IMR-90 (cell line): ENCODE results near the gene DNAJC27. TPM values are rescaled to one million over a fixed set of nuclear protein-coding genes. Genes with fewer than 3 reads are reported as not detected.

ENCODE experiments used
- ATAC-seq: fragments of 200-7000 bp; cut with Tn5 transposase; 2 replicates; pipeline ENCODE4 v1.9.1; 2020; ENCODE audit warnings: low read depth, mild to moderate bottlenecking, moderate library complexity
- BruUV-seq: library from RNA; stranded (reverse); fragments of 400-500 nt; replicated peaks from 2 replicates; lab custom pipeline; 2021; lab: Mats Ljungman, UMichigan
- CTCF ChIA-PET: fragments of 300-600 bp; formaldehyde crosslinking; extraction: SDS; loops from one replicate; lab custom pipeline; 2021; ENCODE audit warnings: antibody characterized with exemption; lab: Yijun Ruan, JAX
- POLR2A ChIA-PET: fragments of 300-600 bp; sonication (Branson Sonifier 250); formaldehyde crosslinking; loops from one replicate; lab custom pipeline; 2022; ENCODE audit warnings: antibody characterized with exemption; ENCODE audit not compliant: unreplicated experiment; lab: Charles Lee
- DNase-seq: peaks from one replicate; pipeline ENCODE4 v3.0.0; 2013
- H2AFZ ChIP-seq: replicated peaks from 2 replicates; pipeline ENCODE3; 2013; ENCODE audit warnings: low read length, mild to moderate bottlenecking; ENCODE audit not compliant: poor library complexity
- H2AK5ac ChIP-seq: 2 replicates; pipeline ENCODE4 v1.6.1; 2013; ENCODE audit warnings: low read depth, low read length, inconsistent platforms
- H2AK9ac ChIP-seq: replicated peaks from 2 replicates; pipeline ENCODE3; 2013; ENCODE audit warnings: mild to moderate bottlenecking, low read depth, low read length, moderate library complexity; ENCODE audit not compliant: poor library complexity
- H2BK120ac ChIP-seq: 2 replicates; pipeline ENCODE4 v1.6.1; 2013; ENCODE audit warnings: low read depth, low read length, inconsistent platforms
- H2BK15ac ChIP-seq: 3 replicates; pipeline ENCODE4 v1.6.1; 2013; ENCODE audit warnings: low read depth, low read length, inconsistent platforms
- H2BK20ac ChIP-seq: 2 replicates; pipeline ENCODE4 v1.6.1; 2013; ENCODE audit warnings: low read depth, mild to moderate bottlenecking, inconsistent platforms, low read length, moderate library complexity
- H2BK5ac ChIP-seq: 2 replicates; pipeline ENCODE4 v1.6.1; 2013; ENCODE audit warnings: mild to moderate bottlenecking, low read depth, low read length, inconsistent platforms; ENCODE audit not compliant: poor library complexity, severe bottlenecking
- H3K14ac ChIP-seq: replicated peaks from 2 replicates; pipeline ENCODE4 v1.6.1; 2013; ENCODE audit warnings: low read depth, low read length, inconsistent platforms
- H3K18ac ChIP-seq: 2 replicates; pipeline ENCODE4 v1.6.1; 2013; ENCODE audit warnings: low read depth, low read length, control low read depth
- H3K23ac ChIP-seq: 2 replicates; pipeline ENCODE4 v1.6.1; 2013; ENCODE audit warnings: low read depth, low read length, inconsistent platforms
- H3K27ac ChIP-seq: 2 replicates; pipeline ENCODE4 v1.5.1; 2013; ENCODE audit warnings: mild to moderate bottlenecking, control low read depth, low read length; ENCODE audit not compliant: insufficient read depth
- H3K27me3 ChIP-seq: 2 replicates; pipeline ENCODE4 v1.6.1; 2013; ENCODE audit warnings: low read length; ENCODE audit not compliant: control insufficient read depth, insufficient read depth
- H3K36me3 ChIP-seq: 2 replicates; pipeline ENCODE4 v1.6.1; 2013; ENCODE audit warnings: low read length, mixed read lengths; ENCODE audit not compliant: control insufficient read depth, insufficient read depth
- H3K4ac ChIP-seq: 2 replicates; pipeline ENCODE4 v1.6.1; 2013; ENCODE audit warnings: low read depth, low read length, inconsistent platforms
- H3K4me1 ChIP-seq: 2 replicates; pipeline ENCODE4 v1.6.1; 2013; ENCODE audit warnings: low read length, mixed read lengths; ENCODE audit not compliant: control insufficient read depth, insufficient read depth
- H3K4me2 ChIP-seq: 2 replicates; pipeline ENCODE4 v1.6.1; 2013; ENCODE audit warnings: low read depth, mild to moderate bottlenecking, control low read depth, low read length, moderate library complexity
- H3K4me3 ChIP-seq: 2 replicates; pipeline ENCODE4 v1.5.1; 2013; ENCODE audit warnings: low read depth, mild to moderate bottlenecking, control low read depth, low read length, moderate library complexity; ENCODE audit not compliant: insufficient read depth
- H3K56ac ChIP-seq: 2 replicates; pipeline ENCODE4 v1.6.1; 2013; ENCODE audit warnings: low read length, inconsistent platforms; ENCODE audit not compliant: insufficient read depth; ENCODE audit errors: extremely low read depth
- H3K79me1 ChIP-seq, 2 experiments: 2 replicates each; pipeline ENCODE4 v1.6.1; 2013; ENCODE audit warnings: low read length in 2 of 2, inconsistent platforms in 1 of 2, low read depth in 1 of 2
- H3K9ac ChIP-seq: 2 replicates; pipeline ENCODE4 v1.6.1; 2013; ENCODE audit warnings: low read depth, low read length, control low read depth
- H3K9me1 ChIP-seq: 2 replicates; pipeline ENCODE4 v1.6.1; 2013; ENCODE audit warnings: low read length, inconsistent platforms; ENCODE audit not compliant: insufficient read depth
- H3K9me3 ChIP-seq: 2 replicates; pipeline ENCODE4 v1.6.1; 2013; ENCODE audit warnings: low read length; ENCODE audit not compliant: control insufficient read depth, insufficient read depth
- H4K20me1 ChIP-seq: 2 replicates; pipeline ENCODE4 v1.6.1; 2013; ENCODE audit warnings: low read length, inconsistent platforms; ENCODE audit not compliant: insufficient read depth
- H4K5ac ChIP-seq: 2 replicates; pipeline ENCODE4 v1.6.1; 2013; ENCODE audit warnings: mild to moderate bottlenecking, low read depth, low read length, control low read depth
- H4K8ac ChIP-seq, 2 experiments: 2 replicates each; pipeline ENCODE4 v1.6.1; 2013; ENCODE audit warnings: low read depth in 2 of 2, low read length in 2 of 2, control low read depth in 1 of 2, inconsistent platforms in 1 of 2
- H4K91ac ChIP-seq: 2 replicates; pipeline ENCODE4 v1.6.1; 2013; ENCODE audit warnings: low read depth, low read length, inconsistent platforms; ENCODE audit not compliant: insufficient read depth
- BHLHE40 ChIP-seq: fragments of 150-350 bp; IDR thresholded peaks from 2 replicates; pipeline ENCODE4 v1.6.1; 2016; ENCODE audit warnings: mild to moderate bottlenecking, low read depth, low read length
- CEBPB ChIP-seq: IDR thresholded peaks from 2 replicates; pipeline ENCODE4 v1.6.1; 2012; ENCODE audit warnings: low read depth, low read length, improper control_type of control experiment
- CHD1 ChIP-seq: IDR thresholded peaks from 2 replicates; pipeline ENCODE4 v1.6.1; 2012; ENCODE audit warnings: low read depth, low read length, improper control_type of control experiment
- CTCF ChIP-seq: conservative IDR thresholded peaks from 2 replicates; pipeline ENCODE4 v1.5.1; 2012; ENCODE audit warnings: mild to moderate bottlenecking, low read depth, low read length, improper control_type of control experiment
- ELK1 ChIP-seq: fragments of 150-350 bp; IDR thresholded peaks from 2 replicates; pipeline ENCODE4 v1.6.1; 2016; ENCODE audit warnings: low read depth, mild to moderate bottlenecking, low read length, moderate library complexity, borderline replicate concordance
- FOS ChIP-seq: fragments of 150-350 bp; IDR thresholded peaks from 2 replicates; pipeline ENCODE4 v1.6.1; 2016; ENCODE audit warnings: low read depth, low read length
- MAFK ChIP-seq: IDR thresholded peaks from 2 replicates; pipeline ENCODE4 v1.6.1; 2012; ENCODE audit warnings: low read depth, low read length, improper control_type of control experiment
- MAZ ChIP-seq: IDR thresholded peaks from 2 replicates; pipeline ENCODE4 v1.6.1; 2012; ENCODE audit warnings: low read depth, mild to moderate bottlenecking, low read length, improper control_type of control experiment, moderate library complexity, borderline replicate concordance
- MXI1 ChIP-seq: IDR thresholded peaks from 2 replicates; pipeline ENCODE4 v1.6.1; 2012; ENCODE audit warnings: low read depth, mild to moderate bottlenecking, low read length, moderate library complexity, borderline replicate concordance
- NFE2L2 ChIP-seq: fragments of 150-350 bp; IDR thresholded peaks from 2 replicates; pipeline ENCODE4 v1.6.1; 2016; ENCODE audit warnings: low read depth, mild to moderate bottlenecking, low read length
- POLR2A ChIP-seq: IDR thresholded peaks from 2 replicates; pipeline ENCODE4 v1.6.1; 2012; ENCODE audit warnings: mild to moderate bottlenecking, low read depth, low read length
- RAD21 ChIP-seq: IDR thresholded peaks from 2 replicates; pipeline ENCODE4 v1.6.1; 2012; ENCODE audit warnings: low read length, improper control_type of control experiment
- RCOR1 ChIP-seq: IDR thresholded peaks from 2 replicates; pipeline ENCODE4 v1.6.1; 2012; ENCODE audit warnings: mild to moderate bottlenecking, low read length, improper control_type of control experiment; ENCODE audit not compliant: insufficient replicate concordance
- RFX5 ChIP-seq: IDR thresholded peaks from 2 replicates; pipeline ENCODE4 v1.8.0; 2012; ENCODE audit warnings: low read depth, mild to moderate bottlenecking, low read length, moderate library complexity
- SMC3 ChIP-seq: fragments of 150-350 bp; IDR thresholded peaks from 2 replicates; pipeline ENCODE4 v1.6.1; 2016; ENCODE audit warnings: low read depth, mild to moderate bottlenecking, antibody characterized with exemption, low read length, moderate library complexity
- USF2 ChIP-seq: fragments of 150-350 bp; IDR thresholded peaks from 2 replicates; pipeline ENCODE4 v1.6.1; 2017; ENCODE audit warnings: mild to moderate bottlenecking, antibody characterized with exemption, low read length, low read depth
- WGBS, 2 experiments: methylation state at CpG; one replicate each; pipeline versions ENCODE4 v1.1.5 to v1.1.7; 2013; ENCODE audit warnings: missing lambda C conversion rate in 2 of 2; ENCODE audit not compliant: insufficient read length in 1 of 2; ENCODE audit errors: extremely low coverage in 2 of 2; 5-methylcytosine and 5-hydroxymethylcytosine counted together
- dilution Hi-C: fragments of 300-500 bp; cut with HindIII; formaldehyde crosslinking; loops from one replicate; pipeline ENCODE4 v1.14.3; 2018; ENCODE audit warnings: low sequenced_read_pairs; ENCODE audit not compliant: unreplicated experiment
- in situ Hi-C: fragments of 300-500 bp; cut with MboI; formaldehyde crosslinking; loops from 3 replicates; pipeline ENCODE4 v1.14.3; 2019; ENCODE audit warnings: low sequenced_read_pairs, inconsistent platforms, mixed read lengths
- intact Hi-C: fragments of 100-400 bp; cut with micrococcal nuclease; formaldehyde crosslinking; loops from 2 replicates; pipeline ENCODE4 v1.10.0; 2022
- polyA plus RNA-seq, 3 experiments: library from polyadenylated mRNA; depleted of rRNA; stranded (reverse); fragments of >200 nt; gene quantifications; 2 replicates each; pipeline ENCODE4 v1.2.3, GENCODE V29; 2012; ENCODE audit warnings: low replicate concordance in 1 of 3
- total RNA-seq: library from RNA; depleted of rRNA; stranded (reverse); fragments of >200 nt; gene quantifications from 2 replicates; pipeline ENCODE4 v1.2.3, GENCODE V29; 2012

Gene DNAJC27
- total and polyA plus RNA-seq, 2 of the 4 experiments (the other 2 are of a cell fraction): 1.6 to 2.0 TPM

- Histone ChIP-seq H3K4me1 (peaks cover 8% of the 10 kb centered on the region; the same call in 1 of the 2 replicates), H3K9me1 (peaks cover 8% of the 10 kb centered on the region; the same call in 1 of the 2 replicates), H4K91ac (no peak overlapping the region), H4K8ac (no peak overlapping the region), H2AK5ac (no peak overlapping the region), H3K79me1 (no peaks in the 10 kb centered on the region; a peak in 1 of 4 replicates), H4K20me1 (no peaks in the 10 kb centered on the region), H3K9ac (no peak overlapping the region), H3K4ac (no peak overlapping the region), H2BK15ac (no peak overlapping the region), H2BK5ac (no peak overlapping the region), H3K4me2 (no peak overlapping the region), H3K36me3 (peaks cover 9% of the 10 kb centered on the region), H3K4me3 (no peak overlapping the region), H3K18ac (no peak overlapping the region), H3K14ac (no peak overlapping the region), H3K23ac (no peak overlapping the region), H2BK20ac (no peak overlapping the region), H3K27me3 (no peaks in the 10 kb centered on the region), H2AK9ac (no peak overlapping the region), H3K27ac (no peak overlapping the region), H2AFZ (no peak overlapping the region), H4K5ac (no peak overlapping the region), H2BK120ac (no peak overlapping the region), H3K9me3 (no peaks in the 10 kb centered on the region), H3K56ac (no peak overlapping the region)
- dilution Hi-C loops: no loop called here
- in situ Hi-C loops: no loop called here
- BruUV-seq: no TSS peak
- no peak for DNase-seq
- POLR2A ChIA-PET: no interaction called here
- CTCF ChIA-PET: interaction anchor here (0.9 kb wide), 1 partner anchor 19 kb away, joined by 3 read pairs; no protein-coding TSS in a partner anchor
- 95% methylated on average over 6 of the region's 6 CpGs; no CpG with 5 or more reads in 1 of the 2 experiments for WGBS, 2 experiments
- intact Hi-C loops: no loop called here
- ATAC-seq: no peak
- TF ChIP-seq ELK1: no peak
- TF ChIP-seq POLR2A: no peak
- TF ChIP-seq CTCF: no peak
- no peak for TF ChIP-seq RFX5
- TF ChIP-seq USF2: no peak
- no peak for TF ChIP-seq RCOR1
- no peak for TF ChIP-seq BHLHE40
- no peak for TF ChIP-seq FOS
- no peak for TF ChIP-seq MAFK
- TF ChIP-seq MXI1: no peak
- TF ChIP-seq CEBPB: no peak
- TF ChIP-seq NFE2L2: no peak
- no peak for TF ChIP-seq SMC3
- TF ChIP-seq CHD1: no peak
- TF ChIP-seq RAD21: no peak
- no peak for TF ChIP-seq MAZ
Observed at GRCh38 chr2:24948506-24948905, 23.2 kb downstream of the DNAJC27 start.
